ENCODE data around the gene GALNTL6. TPM values are rescaled to one million over a fixed set of nuclear protein-coding genes. Genes with fewer than 3 reads are reported as not detected.

GALNTL6 gene
- total and polyA plus RNA-seq, 2 donors from 2014 or later, result 0.60 TPM; not detected in 1

DNA sequence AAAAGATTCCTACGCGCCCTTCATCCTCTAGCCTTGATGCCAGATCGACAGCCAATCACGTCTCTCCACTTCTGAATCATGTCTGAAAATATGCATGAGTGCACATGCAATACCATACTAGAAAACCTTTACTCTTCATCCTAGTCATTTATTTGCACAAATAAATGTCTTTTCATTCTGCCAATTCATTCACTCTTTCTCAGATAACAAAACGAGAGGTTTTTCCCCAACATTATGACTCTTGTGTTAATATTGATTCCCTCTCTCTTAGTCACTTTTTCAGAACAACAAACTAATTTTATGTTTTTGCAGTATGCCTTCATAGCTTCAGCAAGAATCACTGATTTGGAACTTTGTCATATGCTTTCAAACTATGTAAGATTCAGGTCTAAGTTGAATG, 806.0 kb downstream of the GALNTL6 start:
- Histone ChIP-seq H3K9ac (ENCODE audit: low read length in 3 of 3) (no peak overlapping the region), H3K4me1 (ENCODE audit: control insufficient read depth in 2 of 3, insufficient read depth in 2 of 3, low read depth in 1 of 3, low read length in 3 of 3) (no peaks in the 10 kb centered on the region), H3K27ac (ENCODE audit: low read depth in 2 of 2, low read length in 2 of 2) (no peak overlapping the region), H3K36me3 (ENCODE audit: control insufficient read depth in 2 of 3, insufficient read depth in 3 of 3, low read length in 3 of 3) (no peaks in the 10 kb centered on the region), H3K9me3 (ENCODE audit: control insufficient read depth in 2 of 3, insufficient read depth in 1 of 3, low read length in 3 of 3) (peaks cover 0 to 3% (median 0%) of the 10 kb centered on the region in 3 donors), H3K27me3 (ENCODE audit: control insufficient read depth, insufficient read depth, low read length) (no peaks in the 10 kb centered on the region), H3K4me3 (ENCODE audit: low read length in 3 of 3) (no peak overlapping the region)
- FAIRE-seq (no peak), DNase-seq (no peak)
- TF ChIP-seq, protein P1, sequence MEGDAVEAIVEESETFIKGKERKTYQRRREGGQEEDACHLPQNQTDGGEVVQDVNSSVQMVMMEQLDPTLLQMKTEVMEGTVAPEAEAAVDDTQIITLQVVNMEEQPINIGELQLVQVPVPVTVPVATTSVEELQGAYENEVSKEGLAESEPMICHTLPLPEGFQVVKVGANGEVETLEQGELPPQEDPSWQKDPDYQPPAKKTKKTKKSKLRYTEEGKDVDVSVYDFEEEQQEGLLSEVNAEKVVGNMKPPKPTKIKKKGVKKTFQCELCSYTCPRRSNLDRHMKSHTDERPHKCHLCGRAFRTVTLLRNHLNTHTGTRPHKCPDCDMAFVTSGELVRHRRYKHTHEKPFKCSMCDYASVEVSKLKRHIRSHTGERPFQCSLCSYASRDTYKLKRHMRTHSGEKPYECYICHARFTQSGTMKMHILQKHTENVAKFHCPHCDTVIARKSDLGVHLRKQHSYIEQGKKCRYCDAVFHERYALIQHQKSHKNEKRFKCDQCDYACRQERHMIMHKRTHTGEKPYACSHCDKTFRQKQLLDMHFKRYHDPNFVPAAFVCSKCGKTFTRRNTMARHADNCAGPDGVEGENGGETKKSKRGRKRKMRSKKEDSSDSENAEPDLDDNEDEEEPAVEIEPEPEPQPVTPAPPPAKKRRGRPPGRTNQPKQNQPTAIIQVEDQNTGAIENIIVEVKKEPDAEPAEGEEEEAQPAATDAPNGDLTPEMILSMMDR (IDR thresholded peaks at IDR 0.05; ENCODE audit: borderline replicate concordance, extremely low read depth, insufficient read depth), result no peak
- intact Hi-C loops (cut with DNase I), result no loop called here

DNA sequence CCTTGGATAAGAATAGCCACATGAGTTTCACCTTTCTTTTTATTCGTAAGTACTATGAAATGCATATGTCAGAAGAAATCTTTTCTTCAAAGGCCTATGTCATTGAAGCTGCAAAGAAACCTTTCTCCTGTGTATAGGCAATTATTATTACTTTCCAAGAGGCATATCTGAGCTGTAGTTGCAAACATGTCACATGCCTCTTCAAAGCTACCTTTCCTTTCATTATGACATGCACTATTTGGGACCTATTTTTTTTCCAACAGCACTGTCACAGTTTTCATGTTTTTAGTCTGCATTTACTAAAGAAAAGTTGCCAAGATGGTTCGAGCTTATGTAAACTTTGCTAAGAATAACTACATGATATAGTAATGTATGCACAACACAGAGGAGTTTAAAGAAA, 806.6 kb downstream of the GALNTL6 start:
- Histone ChIP-seq H3K27me3 (ENCODE audit: control insufficient read depth, insufficient read depth, low read length) (no peaks in the 10 kb centered on the region), H3K9me3 (ENCODE audit: control insufficient read depth in 2 of 3, insufficient read depth in 1 of 3, low read length in 3 of 3) (peaks cover 0 to 3% (median 0%) of the 10 kb centered on the region in 3 donors), H3K27ac (ENCODE audit: low read depth in 2 of 2, low read length in 2 of 2) (no peak overlapping the region), H3K4me3 (ENCODE audit: low read length in 3 of 3) (no peak overlapping the region), H3K36me3 (ENCODE audit: control insufficient read depth in 2 of 3, insufficient read depth in 3 of 3, low read length in 3 of 3) (no peaks in the 10 kb centered on the region), H3K9ac (ENCODE audit: low read length in 3 of 3) (no peak overlapping the region), H3K4me1 (ENCODE audit: control insufficient read depth in 2 of 3, insufficient read depth in 2 of 3, low read depth in 1 of 3, low read length in 3 of 3) (no peaks in the 10 kb centered on the region)
- FAIRE-seq, result no peak
- no peak for DNase-seq
- intact Hi-C loops (cut with DNase I), result no loop called here
- TF ChIP-seq, protein P1 (IDR thresholded peaks at IDR 0.05; ENCODE audit: borderline replicate concordance, extremely low read depth, insufficient read depth), result no peak

DNA sequence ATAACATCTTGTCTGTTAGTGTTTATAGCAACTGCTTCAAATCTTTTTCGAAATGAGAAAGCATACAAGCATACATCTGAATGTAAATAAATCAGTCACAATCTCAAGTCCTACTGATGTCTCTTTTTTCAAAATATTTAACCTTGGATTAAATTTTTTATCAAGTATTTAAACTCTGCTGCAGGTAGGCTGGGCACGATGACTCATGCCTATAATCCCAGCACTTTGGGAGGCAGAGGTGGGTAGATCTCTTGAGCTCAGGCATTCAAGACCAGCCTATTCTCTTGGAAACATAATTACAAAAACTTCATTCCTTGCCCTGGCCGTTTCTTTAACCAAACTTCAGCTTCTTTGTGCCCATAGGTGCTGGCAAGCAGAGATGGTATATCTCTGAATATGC, 815.1 kb downstream of the GALNTL6 start:
- Histone ChIP-seq H3K9me3 (ENCODE audit: control insufficient read depth in 2 of 3, insufficient read depth in 1 of 3, low read length in 3 of 3) (no peaks in the 10 kb centered on the region), H3K36me3 (ENCODE audit: control insufficient read depth in 2 of 3, insufficient read depth in 3 of 3, low read length in 3 of 3) (no peaks in the 10 kb centered on the region), H3K27me3 (ENCODE audit: control insufficient read depth, insufficient read depth, low read length) (no peaks in the 10 kb centered on the region), H3K4me1 (ENCODE audit: control insufficient read depth in 2 of 3, insufficient read depth in 2 of 3, low read depth in 1 of 3, low read length in 3 of 3) (no peaks in the 10 kb centered on the region), H3K9ac (ENCODE audit: low read length in 3 of 3) (no peak overlapping the region), H3K27ac (ENCODE audit: low read depth in 2 of 2, low read length in 2 of 2) (no peak overlapping the region), H3K4me3 (ENCODE audit: low read length in 3 of 3) (no peak overlapping the region)
- no peak for DNase-seq
- TF ChIP-seq, protein P1 (IDR thresholded peaks at IDR 0.05; ENCODE audit: borderline replicate concordance, extremely low read depth, insufficient read depth), result no peak
- intact Hi-C loops (cut with DNase I), result no loop called here
- no peak for FAIRE-seq

DNA sequence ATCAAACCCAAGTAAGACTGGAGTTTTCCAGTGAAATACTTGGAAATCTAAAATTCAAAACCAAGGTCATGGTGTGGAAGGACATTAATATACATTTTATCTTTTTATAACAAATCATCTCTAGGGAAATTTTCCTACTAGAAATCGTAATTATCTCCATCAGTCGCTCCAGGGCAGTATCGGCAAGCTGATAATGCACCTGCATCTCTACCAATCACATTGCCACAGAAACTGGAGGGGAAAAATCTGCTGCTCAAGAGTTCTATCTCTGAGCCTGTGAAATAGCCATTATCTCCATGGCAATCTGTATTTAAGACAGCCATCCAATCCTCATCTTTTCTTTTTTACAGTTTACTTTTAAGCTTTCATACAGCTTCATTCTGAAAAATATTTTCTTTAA, 817.1 kb downstream of the GALNTL6 start:
- DNase-seq (no peak), FAIRE-seq (no peak)
- Histone ChIP-seq H3K27me3 (ENCODE audit: control insufficient read depth, insufficient read depth, low read length) (no peaks in the 10 kb centered on the region), H3K9me3 (ENCODE audit: control insufficient read depth in 2 of 3, insufficient read depth in 1 of 3, low read length in 3 of 3) (no peaks in the 10 kb centered on the region), H3K27ac (ENCODE audit: low read depth in 2 of 2, low read length in 2 of 2) (no peak overlapping the region), H3K36me3 (ENCODE audit: control insufficient read depth in 2 of 3, insufficient read depth in 3 of 3, low read length in 3 of 3) (no peaks in the 10 kb centered on the region), H3K4me1 (ENCODE audit: control insufficient read depth in 2 of 3, insufficient read depth in 2 of 3, low read depth in 1 of 3, low read length in 3 of 3) (no peaks in the 10 kb centered on the region), H3K4me3 (ENCODE audit: low read length in 3 of 3) (no peak overlapping the region), H3K9ac (ENCODE audit: low read length in 3 of 3) (no peak overlapping the region)
- TF ChIP-seq, protein P1 (IDR thresholded peaks at IDR 0.05; ENCODE audit: borderline replicate concordance, extremely low read depth, insufficient read depth), result no peak
- intact Hi-C loops (cut with DNase I), result no loop called here

All from kidney (tissue), 14 donors.